H1 (cell line): ENCODE data around the gene PHLPP1. TPM values are rescaled to one million over a fixed set of nuclear protein-coding genes. Genes with fewer than 3 reads are reported as not detected.

Experiments used
- CTCF ChIA-PET: fragments of 300-600 bp; sonication (Branson Sonifier 250); formaldehyde crosslinking; loops from one replicate; lab custom pipeline; 2021; ENCODE audit not compliant: partially characterized antibody; lab: Charles Lee
- POLR2A ChIA-PET: fragments of 300-600 bp; sonication (Branson Sonifier 250); formaldehyde crosslinking; loops from one replicate; lab custom pipeline; 2021; ENCODE audit warnings: inconsistent platforms; ENCODE audit not compliant: partially characterized antibody; lab: Charles Lee
- DNase-seq, 2 experiments: peaks; one replicate each; pipeline versions ENCODE4 v3.0.0 to v3.0.0-alpha.2; 2010 to 2022; ENCODE audit warnings: low spot score in 2 of 2, low read depth in 1 of 2, mixed read lengths in 1 of 2
- FAIRE-seq: peaks from 2 replicates; lab custom pipeline; 2011; peaks lifted over from hg19 to GRCh38; lab: Jason Lieb, UNC
- H2AFZ ChIP-seq: 2 replicates; pipeline ENCODE4 v1.8.1; 2012; ENCODE audit warnings: low read length, inconsistent platforms
- H2AK5ac ChIP-seq: 2 replicates; pipeline ENCODE4 v1.6.1; 2013; ENCODE audit warnings: low read depth, low read length
- H2BK120ac ChIP-seq: replicated peaks from 2 replicates; pipeline ENCODE3; 2013; ENCODE audit warnings: low read depth, low read length, inconsistent platforms
- H2BK12ac ChIP-seq: 2 replicates; pipeline ENCODE4 v1.6.1; 2013; ENCODE audit warnings: low read depth, low read length
- H2BK15ac ChIP-seq: 2 replicates; pipeline ENCODE4 v1.6.1; 2013; ENCODE audit warnings: low read length
- H2BK20ac ChIP-seq: 2 replicates; pipeline ENCODE4 v1.6.1; 2013; ENCODE audit warnings: low read length
- H2BK5ac ChIP-seq: 2 replicates; pipeline ENCODE4 v1.6.1; 2013; ENCODE audit warnings: low read depth, low read length
- H3K14ac ChIP-seq: 2 replicates; pipeline ENCODE4 v1.6.1; 2013; ENCODE audit warnings: inconsistent platforms; ENCODE audit not compliant: insufficient read length
- H3K18ac ChIP-seq: 2 replicates; pipeline ENCODE4 v1.6.1; 2013; ENCODE audit warnings: low read length; ENCODE audit errors: extremely low read depth
- H3K23ac ChIP-seq: 2 replicates; pipeline ENCODE4 v1.6.1; 2013; ENCODE audit warnings: inconsistent platforms; ENCODE audit not compliant: insufficient read length
- H3K23me2 ChIP-seq: 2 replicates; pipeline ENCODE4 v1.6.1; 2013; ENCODE audit warnings: low read depth, low read length
- H3K27ac ChIP-seq: 2 replicates; pipeline ENCODE4 v1.6.1; 2011; ENCODE audit warnings: low read depth, low read length, inconsistent platforms
- H3K27me3 ChIP-seq, 4 experiments: replicated peaks in 1 of 4; 1 replicate in 1 of 4; 2 replicates in 3 of 4; pipeline versions ENCODE4 v1.6.1 to v1.8.1; 2011 to 2013; ENCODE audit warnings: low read length in 3 of 4, mild to moderate bottlenecking in 3 of 4, inconsistent platforms in 2 of 4, mixed read lengths in 2 of 4, moderate library complexity in 1 of 4; ENCODE audit not compliant: control insufficient read depth in 3 of 4, insufficient read depth in 3 of 4; ENCODE audit errors: extremely low read depth in 1 of 4
- H3K36me3 ChIP-seq, 4 experiments: 2 replicates each; pipeline versions ENCODE4 v1.6.1 to v1.8.1; 2011 to 2013; ENCODE audit warnings: mild to moderate bottlenecking in 4 of 4, low read length in 3 of 4, moderate library complexity in 2 of 4, control low read depth in 1 of 4, inconsistent platforms in 1 of 4; ENCODE audit not compliant: insufficient read depth in 4 of 4, control insufficient read depth in 2 of 4
- H3K4ac ChIP-seq: replicated peaks from 2 replicates; pipeline ENCODE3; 2013; ENCODE audit warnings: low read length, low read depth, mixed read lengths, inconsistent platforms; ENCODE audit not compliant: insufficient read length
- H3K4me1 ChIP-seq, 4 experiments: replicated peaks in 1 of 4; 1 replicate in 1 of 4; 2 replicates in 3 of 4; pipeline versions ENCODE4 v1.6.1 to v1.8.1; 2011 to 2013; ENCODE audit warnings: low read length in 3 of 4, inconsistent platforms in 2 of 4, mixed read lengths in 1 of 4; ENCODE audit not compliant: insufficient read depth in 4 of 4, control insufficient read depth in 3 of 4
- H3K4me2 ChIP-seq, 2 experiments: 2 replicates each; pipeline versions ENCODE4 v1.6.1 to v1.8.1; 2011 to 2013; ENCODE audit warnings: low read depth in 2 of 2, low read length in 2 of 2, control low read depth in 1 of 2, inconsistent platforms in 1 of 2, mild to moderate bottlenecking in 1 of 2; ENCODE audit not compliant: insufficient read depth in 1 of 2
- H3K4me3 ChIP-seq, 4 experiments: fragments of 200-600, 300-600 bp in 1 of 4; sonication (generic), shearing (Covaris generic), sonication (Bioruptor Twin) in 1 of 4; 2 replicates each; pipeline versions ENCODE4 v1.5.1 to v1.8.1; 2011 to 2016; ENCODE audit warnings: low read length in 4 of 4, low read depth in 3 of 4, control low read depth in 2 of 4, inconsistent platforms in 2 of 4, mild to moderate bottlenecking in 2 of 4, mixed read lengths in 1 of 4, moderate library complexity in 1 of 4; ENCODE audit not compliant: insufficient read depth in 2 of 4; ENCODE audit errors: extremely low read depth in 1 of 4
- H3K56ac ChIP-seq: replicated peaks from 2 replicates; pipeline ENCODE3; 2013; ENCODE audit warnings: low read depth, mild to moderate bottlenecking, mixed read lengths, low read length, inconsistent platforms; ENCODE audit not compliant: insufficient read length
- H3K79me1 ChIP-seq: 2 replicates; pipeline ENCODE4 v1.6.1; 2013; ENCODE audit warnings: low read depth, low read length, control low read depth
- H3K79me2 ChIP-seq, 2 experiments: 2 replicates each; pipeline versions ENCODE4 v1.6.1 to v1.8.1; 2012 to 2013; ENCODE audit warnings: low read length in 2 of 2, mild to moderate bottlenecking in 2 of 2, inconsistent platforms in 1 of 2; ENCODE audit not compliant: insufficient read depth in 2 of 2, control insufficient read depth in 1 of 2
- H3K9ac ChIP-seq, 4 experiments: replicated peaks in 1 of 4; 1 replicate in 1 of 4; 2 replicates in 3 of 4; pipeline versions ENCODE4 v1.6.1 to v1.8.1; 2011 to 2013; ENCODE audit warnings: low read depth in 3 of 4, low read length in 3 of 4, control low read depth in 2 of 4, mild to moderate bottlenecking in 2 of 4, moderate library complexity in 2 of 4, inconsistent platforms in 1 of 4; ENCODE audit errors: extremely low read depth in 1 of 4
- H3K9me3 ChIP-seq, 2 experiments: 2 replicates each; pipeline versions ENCODE4 v1.6.1 to v1.8.1; 2012 to 2013; ENCODE audit warnings: mild to moderate bottlenecking in 2 of 2, moderate library complexity in 2 of 2, control low read depth in 1 of 2, inconsistent platforms in 1 of 2, low read depth in 1 of 2, low read length in 1 of 2, mixed read lengths in 1 of 2; ENCODE audit not compliant: insufficient read depth in 2 of 2
- H4K20me1 ChIP-seq, 2 experiments: replicated peaks in 1 of 2; 2 replicates each; pipeline versions ENCODE3 to v1.8.1; 2011 to 2013; ENCODE audit warnings: inconsistent platforms in 2 of 2, low read length in 2 of 2, mild to moderate bottlenecking in 1 of 2; ENCODE audit not compliant: insufficient read depth in 2 of 2, control insufficient read depth in 1 of 2
- H4K5ac ChIP-seq: 2 replicates; pipeline ENCODE4 v1.6.1; 2013; ENCODE audit warnings: low read length, low read depth, mixed read lengths, inconsistent platforms; ENCODE audit not compliant: insufficient read length
- H4K8ac ChIP-seq: 2 replicates; pipeline ENCODE4 v1.8.0; 2013; ENCODE audit warnings: mild to moderate bottlenecking, moderate library complexity, low read length, inconsistent platforms; ENCODE audit not compliant: insufficient read depth; ENCODE audit errors: extremely low read depth
- H4K91ac ChIP-seq: replicated peaks from 2 replicates; pipeline ENCODE3; 2013; ENCODE audit warnings: low read length, mixed read lengths, inconsistent platforms; ENCODE audit not compliant: insufficient read length
- SIRT6 ChIP-seq: IDR thresholded peaks from one replicate; pipeline ENCODE4 v1.7.1; 2012; ENCODE audit warnings: low read length, inconsistent platforms
- WGBS, 2 experiments: shearing (Covaris generic) in 1 of 2; methylation state at CpG; one replicate each; pipeline versions ENCODE4 v1.1.6 to v1.1.7; 2013 to 2015; ENCODE audit warnings: low lambda C conversion rate in 2 of 2, mixed read lengths in 2 of 2, inconsistent platforms in 1 of 2, low coverage in 1 of 2, missing lambda C conversion rate in 1 of 2; ENCODE audit not compliant: insufficient replicate concordance in 2 of 2, insufficient coverage in 1 of 2, insufficient read length in 1 of 2; ENCODE audit errors: extremely low coverage in 1 of 2, missing lambda C conversion rate in 1 of 2; 5-methylcytosine and 5-hydroxymethylcytosine counted together
- polyA plus RNA-seq, 7 experiments: library from polyadenylated mRNA; depleted of rRNA in 3 of 7; stranded (reverse) in 5 of 7; unstranded in 2 of 7; fragments of >200 nt in 5 of 7; fragments of 200-250 nt in 2 of 7; gene quantifications; 1 replicate in 5 of 7; 2 replicates in 1 of 7; 4 replicates in 1 of 7; pipeline versions ENCODE4 v1.2.1 to v1.2.3, GENCODE V29; 2011 to 2013; ENCODE audit warnings: missing spikeins in 2 of 7, mixed read lengths in 2 of 7
- total RNA-seq: library from RNA; stranded (reverse); fragmentation: NEBNext Ultra II Directional; extraction: Animal tissue kit (Norgen Biotek cat#: 25700); gene quantifications from 2 replicates; pipeline ENCODE4 v1.2.1, GENCODE V29; 2021

The PHLPP1 gene
- total and polyA plus RNA-seq, 2 of the 8 experiments (the other 6 are each of a cell fraction or from before 2014, with no cell fraction given): 28.0 to 66.3 TPM

DNA sequence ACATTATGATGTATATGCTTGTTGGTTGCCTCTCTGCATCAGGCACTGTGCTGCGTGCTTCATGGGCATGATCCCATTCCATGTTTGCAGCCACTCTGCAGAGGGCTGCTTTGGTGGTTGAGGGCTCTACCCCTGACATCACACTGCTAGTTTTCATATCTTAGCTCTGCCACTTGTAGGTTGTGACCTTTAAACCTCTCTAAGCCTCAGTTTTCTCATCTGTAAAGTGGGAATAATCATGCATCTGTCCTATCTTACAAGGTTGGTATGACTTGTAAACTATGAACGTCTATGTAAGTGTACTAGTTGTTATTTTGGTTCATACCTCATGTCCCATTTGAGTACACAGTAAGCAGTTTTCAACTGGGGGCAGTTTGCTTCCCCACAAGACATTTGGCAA lies 260.4 kb downstream of the PHLPP1 start:
- CTCF ChIA-PET: no interaction called here
- WGBS, 2 experiments: 88% methylated on average over 2 of the region's 2 CpGs; no CpG with 5 or more reads in 1 of the 2 experiments
- no peak for TF ChIP-seq SIRT6

More for the DNA sequence above, 260.4 kb downstream of the PHLPP1 start:
- Histone ChIP-seq H3K79me1 (peaks cover 6% of the 10 kb centered on the region; the same call in 1 of the 2 replicates), H4K20me1 (peaks cover 1 to 4% of the 10 kb centered on the region in 2 experiments), H3K4ac (no peak overlapping the region), H3K14ac (no peak overlapping the region), H2BK15ac (no peak overlapping the region), H3K23ac (no peak overlapping the region), H3K79me2 (no peaks in the 10 kb centered on the region; a peak in 1 of 4 replicates), H3K4me1 (peaks cover 3 to 12% (median 5%) of the 10 kb centered on the region in 4 experiments), H4K91ac (no peak overlapping the region), H2AK5ac (no peak overlapping the region), H4K8ac (no peak overlapping the region), H2AFZ (no peak overlapping the region), H2BK120ac (no peak overlapping the region), H3K36me3 (peaks cover 12 to 49% (median 33%) of the 10 kb centered on the region in 4 experiments), H2BK12ac (no peak overlapping the region), H3K4me2 (no peak overlapping the region), H2BK5ac (no peak overlapping the region), H3K56ac (no peak overlapping the region), H3K18ac (no peak overlapping the region), H4K5ac (no peak overlapping the region), H3K9ac (no peak overlapping the region), H3K27me3 (no peaks in the 10 kb centered on the region), H3K9me3 (no peaks in the 10 kb centered on the region), H3K23me2 (no peaks in the 10 kb centered on the region), H3K27ac (no peak overlapping the region), H3K4me3 (no peak overlapping the region), H2BK20ac (no peak overlapping the region)
- no peak for DNase-seq
- FAIRE-seq: no peak
- POLR2A ChIA-PET: no interaction called here
